ENCODE data around the gene LRRC74A.

LRRC74A gene

DNA sequence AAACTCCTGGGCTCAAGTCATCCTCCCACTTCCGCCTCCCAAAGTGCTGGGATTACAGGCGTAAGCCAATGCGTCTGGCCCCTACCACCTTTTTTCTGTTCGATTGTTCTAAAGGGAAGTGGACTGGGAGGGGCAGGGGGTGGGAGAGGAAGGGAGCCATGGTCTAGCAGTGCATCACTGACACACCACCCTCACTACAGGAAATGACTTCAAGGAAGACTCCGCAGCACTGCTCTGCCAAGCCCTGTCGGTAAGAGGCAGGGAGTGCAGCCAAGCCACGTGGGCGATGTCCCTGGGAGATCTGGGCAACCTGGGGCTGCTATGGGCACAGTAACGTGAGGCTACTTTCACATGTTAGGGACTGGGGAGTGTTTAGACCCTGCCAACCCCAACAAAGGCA lies 18.0 kb downstream of the LRRC74A start:
- H3K36me3 ChIP-seq (ENCODE audit: control insufficient read depth, insufficient read depth, low read length): no peaks in the 10 kb centered on the region
- H3K27ac ChIP-seq (ENCODE audit: insufficient read depth, low read length, poor library complexity, severe bottlenecking): no peak overlapping the region
- DNase-seq: peak; percentile 3 to 37 (median 33)
- no peak overlapping the region for H3K4me3 ChIP-seq (ENCODE audit: insufficient read depth, low read depth, low read length, poor library complexity, severe bottlenecking)
- H3K27me3 ChIP-seq (replicated peaks; ENCODE audit: control insufficient read depth, insufficient read depth, low read length, poor library complexity, severe bottlenecking): no peaks in the 10 kb centered on the region
- peaks cover 6% of the 10 kb centered on the region for H3K4me1 ChIP-seq (ENCODE audit: control insufficient read depth, insufficient read depth, low read length, poor library complexity, severe bottlenecking)
- H3K9me3 ChIP-seq (ENCODE audit: control insufficient read depth, low read length): no peaks in the 10 kb centered on the region

GRCh38 chr14:76846331-76847047 lies 20.3 kb downstream of the LRRC74A start:
- Histone ChIP-seq H3K27me3 (replicated peaks; ENCODE audit: control insufficient read depth, insufficient read depth, low read length, poor library complexity, severe bottlenecking) (no peaks in the 10 kb centered on the region), H3K36me3 (ENCODE audit: control insufficient read depth, insufficient read depth, low read length) (no peaks in the 10 kb centered on the region), H3K27ac (ENCODE audit: insufficient read depth, low read length, poor library complexity, severe bottlenecking) (no peak overlapping the region), H3K4me3 (ENCODE audit: insufficient read depth, low read depth, low read length, poor library complexity, severe bottlenecking) (no peak overlapping the region), H3K4me1 (ENCODE audit: control insufficient read depth, insufficient read depth, low read length, poor library complexity, severe bottlenecking) (peaks cover 6% of the 10 kb centered on the region), H3K9me3 (ENCODE audit: control insufficient read depth, low read length) (no peaks in the 10 kb centered on the region)
- DNase-seq: no peak

GRCh38 chr14:76848879-76849278 lies 22.7 kb downstream of the LRRC74A start:
- Histone ChIP-seq H3K9me3 (ENCODE audit: control insufficient read depth, low read length) (no peaks in the 10 kb centered on the region), H3K27me3 (replicated peaks; ENCODE audit: control insufficient read depth, insufficient read depth, low read length, poor library complexity, severe bottlenecking) (no peaks in the 10 kb centered on the region), H3K4me3 (ENCODE audit: insufficient read depth, low read depth, low read length, poor library complexity, severe bottlenecking) (no peak overlapping the region), H3K27ac (ENCODE audit: insufficient read depth, low read length, poor library complexity, severe bottlenecking) (no peak overlapping the region), H3K36me3 (ENCODE audit: control insufficient read depth, insufficient read depth, low read length) (no peaks in the 10 kb centered on the region), H3K4me1 (ENCODE audit: control insufficient read depth, insufficient read depth, low read length, poor library complexity, severe bottlenecking) (peaks cover 6% of the 10 kb centered on the region)
- no peak for DNase-seq

DNA sequence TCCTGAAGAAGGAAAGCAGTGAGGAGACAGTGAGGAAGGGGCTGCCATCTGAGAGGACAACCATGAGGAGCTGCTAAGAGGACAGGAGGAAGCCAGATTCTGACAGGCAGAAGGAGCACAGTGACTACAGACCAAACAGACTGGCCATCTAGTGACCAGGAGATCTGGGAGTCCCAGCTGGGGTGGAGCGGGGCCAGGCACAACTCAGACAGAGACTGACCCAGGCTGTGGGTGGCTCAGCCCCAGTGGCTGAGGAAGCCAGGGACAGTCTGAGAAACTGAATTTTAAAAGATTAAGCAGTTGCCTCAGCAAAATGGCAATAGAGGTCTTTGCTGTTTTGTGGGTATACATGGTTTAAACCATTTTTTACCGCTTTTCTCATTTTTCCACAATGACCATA lies 28.9 kb downstream of the LRRC74A start:
- Histone ChIP-seq H3K36me3 (ENCODE audit: control insufficient read depth, insufficient read depth, low read length) (no peaks in the 10 kb centered on the region), H3K27ac (ENCODE audit: insufficient read depth, low read length, poor library complexity, severe bottlenecking) (no peak overlapping the region), H3K27me3 (replicated peaks; ENCODE audit: control insufficient read depth, insufficient read depth, low read length, poor library complexity, severe bottlenecking) (no peaks in the 10 kb centered on the region), H3K4me1 (ENCODE audit: control insufficient read depth, insufficient read depth, low read length, poor library complexity, severe bottlenecking) (no peaks in the 10 kb centered on the region), H3K4me3 (ENCODE audit: insufficient read depth, low read depth, low read length, poor library complexity, severe bottlenecking) (no peak overlapping the region), H3K9me3 (ENCODE audit: control insufficient read depth, low read length) (no peaks in the 10 kb centered on the region)
- DNase-seq: no peak

DNA sequence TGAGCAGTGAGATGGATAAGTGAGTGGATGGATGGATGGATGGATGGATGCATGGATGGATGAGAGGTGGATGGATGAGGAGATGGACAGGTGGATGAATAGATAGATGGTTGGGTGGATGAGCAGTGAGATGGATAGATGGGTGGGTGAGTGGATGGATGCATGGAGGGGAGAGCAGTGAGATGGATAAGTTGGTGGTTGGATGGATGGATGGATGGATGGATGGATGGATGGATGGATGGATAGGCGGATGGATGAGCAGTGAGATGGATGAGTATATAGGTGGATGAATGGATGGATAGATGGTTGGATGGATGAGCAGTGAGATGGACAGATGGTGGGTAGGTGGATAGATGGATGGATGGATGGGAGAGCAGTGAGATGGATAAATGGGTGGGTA lies 30.6 kb downstream of the LRRC74A start:
- no peaks in the 10 kb centered on the region for H3K36me3 ChIP-seq (ENCODE audit: control insufficient read depth, insufficient read depth, low read length)
- H3K27me3 ChIP-seq (replicated peaks; ENCODE audit: control insufficient read depth, insufficient read depth, low read length, poor library complexity, severe bottlenecking): no peaks in the 10 kb centered on the region

DNA sequence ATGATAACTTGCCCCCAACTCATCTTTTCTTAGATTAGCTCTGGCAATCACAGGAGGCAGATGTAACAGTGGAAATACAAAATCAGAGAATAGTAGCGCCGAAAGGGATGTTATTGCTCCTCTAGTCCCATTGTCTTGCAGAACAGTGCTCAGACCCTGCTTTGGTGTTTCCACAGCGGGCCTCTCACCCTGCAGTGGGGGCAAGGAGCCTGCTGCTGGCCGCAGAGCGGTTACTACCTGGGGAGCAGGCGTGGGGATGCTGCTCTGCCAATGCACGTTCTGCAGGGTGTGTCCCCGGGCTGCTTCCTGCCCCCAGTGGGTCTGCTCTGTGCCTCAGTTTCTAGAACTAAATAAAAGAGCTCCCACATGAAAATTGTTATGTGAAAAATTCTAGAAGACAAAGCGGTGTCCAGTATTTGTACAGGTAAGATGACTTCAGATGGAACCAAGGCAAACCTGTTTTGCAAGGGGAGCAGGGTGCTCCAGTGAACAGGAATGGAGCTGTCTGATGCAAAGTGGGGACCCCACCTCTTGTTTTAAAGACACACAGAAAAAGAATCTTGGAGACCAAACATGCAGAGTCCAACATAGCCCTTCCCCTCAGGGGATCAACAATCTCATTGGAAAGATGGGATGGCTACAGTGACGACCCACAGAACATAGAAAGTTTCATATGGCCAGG lies 35.5 kb downstream of the LRRC74A start:
- H3K27me3 ChIP-seq (replicated peaks; ENCODE audit: control insufficient read depth, insufficient read depth, low read length, poor library complexity, severe bottlenecking): no peaks in the 10 kb centered on the region
- no peaks in the 10 kb centered on the region for H3K36me3 ChIP-seq (ENCODE audit: control insufficient read depth, insufficient read depth, low read length)

More for the DNA sequence above, 30.6 kb downstream of the LRRC74A start:
- H3K4me1 ChIP-seq (ENCODE audit: control insufficient read depth, insufficient read depth, low read length, poor library complexity, severe bottlenecking): no peaks in the 10 kb centered on the region
- no peaks in the 10 kb centered on the region for H3K9me3 ChIP-seq (ENCODE audit: control insufficient read depth, low read length)
- H3K27ac ChIP-seq (ENCODE audit: insufficient read depth, low read length, poor library complexity, severe bottlenecking): no peak overlapping the region
- H3K4me3 ChIP-seq (ENCODE audit: insufficient read depth, low read depth, low read length, poor library complexity, severe bottlenecking): no peak overlapping the region
- DNase-seq: no peak

GRCh38 chr14:76862546-76863282 lies 36.5 kb downstream of the LRRC74A start:
- Histone ChIP-seq H3K9me3 (ENCODE audit: control insufficient read depth, low read length) (no peaks in the 10 kb centered on the region), H3K4me3 (ENCODE audit: insufficient read depth, low read depth, low read length, poor library complexity, severe bottlenecking) (no peak overlapping the region), H3K4me1 (ENCODE audit: control insufficient read depth, insufficient read depth, low read length, poor library complexity, severe bottlenecking) (peaks cover 6% of the 10 kb centered on the region), H3K27me3 (replicated peaks; ENCODE audit: control insufficient read depth, insufficient read depth, low read length, poor library complexity, severe bottlenecking) (no peaks in the 10 kb centered on the region), H3K36me3 (ENCODE audit: control insufficient read depth, insufficient read depth, low read length) (no peaks in the 10 kb centered on the region), H3K27ac (ENCODE audit: insufficient read depth, low read length, poor library complexity, severe bottlenecking) (no peak overlapping the region)
- DNase-seq: no peak

More for the DNA sequence above, 35.5 kb downstream of the LRRC74A start:
- no peaks in the 10 kb centered on the region for H3K9me3 ChIP-seq (ENCODE audit: control insufficient read depth, low read length)
- DNase-seq: no peak
- H3K27ac ChIP-seq (ENCODE audit: insufficient read depth, low read length, poor library complexity, severe bottlenecking): no peak overlapping the region
- no peak overlapping the region for H3K4me3 ChIP-seq (ENCODE audit: insufficient read depth, low read depth, low read length, poor library complexity, severe bottlenecking)
- no peaks in the 10 kb centered on the region for H3K4me1 ChIP-seq (ENCODE audit: control insufficient read depth, insufficient read depth, low read length, poor library complexity, severe bottlenecking)

DNA sequence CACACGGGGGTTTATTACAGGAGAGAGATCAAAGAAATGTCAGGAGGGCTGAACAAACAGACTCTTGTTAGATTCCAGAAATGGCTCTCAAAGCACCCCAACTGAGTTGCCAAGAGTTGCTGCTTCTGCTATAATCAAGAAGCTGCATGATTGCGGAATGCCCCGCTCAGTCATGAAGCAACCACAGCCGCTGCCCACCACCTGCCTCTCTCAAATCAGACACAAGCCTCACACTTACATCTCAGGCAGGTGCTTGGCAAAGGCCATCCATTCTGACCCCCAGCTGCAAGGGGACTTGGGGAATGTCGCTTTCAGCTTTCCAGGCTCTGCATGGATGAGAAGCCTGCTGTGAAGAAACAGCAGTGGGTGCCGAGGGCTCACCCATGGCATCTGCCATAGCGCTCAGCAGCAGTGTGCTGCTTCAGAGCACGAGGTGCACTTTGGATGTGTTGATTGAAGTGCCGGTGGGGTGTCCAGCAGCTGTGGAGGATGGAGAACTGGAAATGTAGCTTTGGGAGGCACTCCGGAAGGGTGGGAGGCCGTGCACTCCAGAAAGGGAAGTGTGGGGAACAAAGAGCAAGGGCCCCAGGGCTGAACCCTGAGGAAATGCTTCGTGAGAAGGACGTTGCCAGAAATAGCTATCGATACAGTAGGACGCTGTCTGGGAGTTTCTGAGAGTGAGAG lies 37.7 kb downstream of the LRRC74A start:
- H3K9me3 ChIP-seq (ENCODE audit: control insufficient read depth, low read length): no peaks in the 10 kb centered on the region
- no peak overlapping the region for H3K27ac ChIP-seq (ENCODE audit: insufficient read depth, low read length, poor library complexity, severe bottlenecking)
- peaks cover 12% of the 10 kb centered on the region for H3K4me1 ChIP-seq (ENCODE audit: control insufficient read depth, insufficient read depth, low read length, poor library complexity, severe bottlenecking)
- no peaks in the 10 kb centered on the region for H3K36me3 ChIP-seq (ENCODE audit: control insufficient read depth, insufficient read depth, low read length)
- no peak for DNase-seq
- H3K4me3 ChIP-seq (ENCODE audit: insufficient read depth, low read depth, low read length, poor library complexity, severe bottlenecking): no peak overlapping the region
- no peaks in the 10 kb centered on the region for H3K27me3 ChIP-seq (replicated peaks; ENCODE audit: control insufficient read depth, insufficient read depth, low read length, poor library complexity, severe bottlenecking)

DNA sequence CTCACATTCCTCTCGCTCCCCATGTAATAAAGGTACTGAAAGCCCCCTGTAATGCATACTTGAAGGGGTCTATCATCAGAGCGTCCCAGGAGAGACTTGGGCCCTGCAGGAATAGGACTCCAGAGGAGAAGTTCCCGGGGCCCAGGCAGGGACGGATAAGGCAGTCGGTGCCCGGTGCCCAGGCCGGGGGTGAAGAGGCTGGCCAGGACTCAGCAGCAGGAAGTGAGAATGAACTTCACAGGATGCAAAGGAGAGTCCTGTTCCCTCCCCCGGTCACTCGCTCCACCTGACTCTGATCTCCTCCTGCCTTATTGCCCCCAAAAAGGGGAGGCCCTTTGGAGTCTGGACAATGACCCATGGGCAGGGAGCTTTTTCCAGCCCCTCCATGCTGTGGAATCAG lies 40.2 kb downstream of the LRRC74A start:
- no peak for DNase-seq
- Histone ChIP-seq H3K36me3 (ENCODE audit: control insufficient read depth, insufficient read depth, low read length) (no peaks in the 10 kb centered on the region), H3K4me1 (ENCODE audit: control insufficient read depth, insufficient read depth, low read length, poor library complexity, severe bottlenecking) (peaks cover 12% of the 10 kb centered on the region), H3K9me3 (ENCODE audit: control insufficient read depth, low read length) (no peaks in the 10 kb centered on the region), H3K27ac (ENCODE audit: insufficient read depth, low read length, poor library complexity, severe bottlenecking) (no peak overlapping the region), H3K27me3 (replicated peaks; ENCODE audit: control insufficient read depth, insufficient read depth, low read length, poor library complexity, severe bottlenecking) (no peaks in the 10 kb centered on the region), H3K4me3 (ENCODE audit: insufficient read depth, low read depth, low read length, poor library complexity, severe bottlenecking) (no peak overlapping the region)
